ENCODE measurements around the gene SMDT1.

DNA sequence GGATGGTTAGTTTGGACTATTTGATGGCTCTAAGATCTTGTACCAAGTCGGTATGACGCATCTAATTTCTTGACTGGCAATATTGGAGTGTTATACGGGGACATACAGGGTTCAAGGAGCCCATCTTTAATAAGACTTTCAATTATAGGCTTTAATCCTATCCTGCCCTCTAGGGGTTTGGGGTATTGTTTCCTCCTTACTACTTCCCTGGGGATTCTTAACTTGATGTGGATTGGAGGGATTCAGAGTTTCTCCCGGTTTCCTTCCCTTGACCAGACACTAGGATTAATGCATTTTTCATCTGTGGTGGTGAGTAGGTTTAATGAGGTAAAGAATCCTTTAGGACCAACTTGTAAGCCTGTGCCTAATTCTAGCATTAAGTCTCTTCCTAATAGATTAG is 32.3 kb downstream of the SMDT1 start:
- no peak for TF ChIP-seq CTCF (IDR thresholded peaks at IDR 0.05)
- TF ChIP-seq POLR2A (IDR thresholded peaks at IDR 0.05; ENCODE audit: low read depth): no peak
- TF ChIP-seq POLR2AphosphoS5 (IDR thresholded peaks at IDR 0.05): no peak
- no peak for TF ChIP-seq EP300 (IDR thresholded peaks at IDR 0.05)
